ENCODE measurements around the gene TFDP2. TPM values are rescaled to one million over a fixed set of nuclear protein-coding genes. Genes with fewer than 3 reads are reported as not detected.

TFDP2 gene
- total and polyA plus RNA-seq, 2 of the 8 experiments (the other 6 are each of a cell fraction or from before 2014, with no cell fraction given): 41.1 to 119 TPM

DNA sequence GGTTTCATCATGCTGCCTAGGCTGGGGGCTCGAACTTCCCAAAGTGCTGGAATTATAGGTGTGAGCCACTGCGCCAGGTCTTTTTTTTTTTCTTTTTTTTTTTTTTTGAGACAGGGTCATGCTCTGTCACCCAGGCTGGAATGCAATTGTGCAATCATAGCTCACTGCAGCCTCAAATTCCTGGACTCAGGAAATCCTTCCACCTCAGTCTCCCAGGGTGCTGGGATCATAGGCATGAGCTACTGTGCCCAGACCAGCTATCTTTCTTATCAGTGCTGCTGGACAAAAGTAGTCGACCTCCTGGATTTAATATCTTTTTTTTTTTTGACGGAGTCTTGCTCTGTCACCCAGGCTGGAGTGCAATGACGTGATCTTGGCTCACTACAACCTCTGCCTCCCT, 60.8 kb downstream of the TFDP2 start:
- 86% methylated on average over 4 of the region's 5 CpGs; no CpG with 5 or more reads in 1 of the 2 experiments for WGBS, 2 experiments (ENCODE audit: extremely low coverage in 1 of 2, insufficient coverage in 1 of 2, insufficient read length in 1 of 2, insufficient replicate concordance in 2 of 2, low coverage in 1 of 2, low lambda C conversion rate in 2 of 2, missing lambda C conversion rate in 1 of 2)
- Histone ChIP-seq H4K8ac (ENCODE audit: extremely low read depth, insufficient read depth, low read length) (no peak overlapping the region), H2BK120ac (replicated peaks; ENCODE audit: low read depth, low read length) (no peak overlapping the region), H3K4ac (replicated peaks; ENCODE audit: insufficient read length, low read depth, low read length) (no peak overlapping the region), H2BK20ac (ENCODE audit: low read length) (no peak overlapping the region), H3K9me3 (ENCODE audit: insufficient read depth in 2 of 2, low read depth in 1 of 2, low read length in 1 of 2) (no peaks in the 10 kb centered on the region), H3K79me1 (ENCODE audit: low read depth, low read length) (no peaks in the 10 kb centered on the region), H3K4me2 (ENCODE audit: insufficient read depth in 1 of 2, low read depth in 2 of 2, low read length in 2 of 2) (no peak overlapping the region), H2BK15ac (ENCODE audit: low read length) (no peak overlapping the region), H2BK5ac (ENCODE audit: low read depth, low read length) (no peak overlapping the region), H4K5ac (ENCODE audit: insufficient read length, low read depth, low read length) (no peak overlapping the region), H2BK12ac (ENCODE audit: low read depth, low read length) (no peak overlapping the region), H3K18ac (ENCODE audit: extremely low read depth, low read length) (no peak overlapping the region), H3K23ac (ENCODE audit: insufficient read length) (no peak overlapping the region), H3K56ac (replicated peaks; ENCODE audit: insufficient read length, low read depth, low read length) (no peak overlapping the region), H2AFZ (ENCODE audit: low read length) (no peak overlapping the region), H3K23me2 (ENCODE audit: low read depth, low read length) (no peaks in the 10 kb centered on the region), H3K14ac (ENCODE audit: insufficient read length) (no peak overlapping the region), H3K27ac (ENCODE audit: low read depth, low read length) (no peak overlapping the region), H3K27me3 (replicated peaks in 1 of 4; ENCODE audit: control insufficient read depth in 3 of 4, extremely low read depth in 1 of 4, insufficient read depth in 3 of 4, low read length in 3 of 4) (no peaks in the 10 kb centered on the region), H3K4me3 (ENCODE audit: extremely low read depth in 1 of 4, insufficient read depth in 2 of 4, low read depth in 3 of 4, low read length in 4 of 4) (no peak overlapping the region), H3K9ac (replicated peaks in 1 of 4; ENCODE audit: extremely low read depth in 1 of 4, low read depth in 3 of 4, low read length in 3 of 4) (no peak overlapping the region), H2AK5ac (ENCODE audit: low read depth, low read length) (no peak overlapping the region), H3K79me2 (ENCODE audit: control insufficient read depth in 1 of 2, insufficient read depth in 2 of 2, low read length in 2 of 2) (no peaks in the 10 kb centered on the region), H4K91ac (replicated peaks; ENCODE audit: insufficient read length, low read length) (no peak overlapping the region), H4K20me1 (replicated peaks in 1 of 2; ENCODE audit: control insufficient read depth in 1 of 2, insufficient read depth in 2 of 2, low read length in 2 of 2) (no peaks in the 10 kb centered on the region), H3K4me1 (replicated peaks in 1 of 4; ENCODE audit: control insufficient read depth in 3 of 4, insufficient read depth in 4 of 4, low read length in 3 of 4) (no peaks in the 10 kb centered on the region), H3K36me3 (ENCODE audit: control insufficient read depth in 2 of 4, insufficient read depth in 4 of 4, low read length in 3 of 4) (no peaks in the 10 kb centered on the region)
- FAIRE-seq: no peak
- no peak for DNase-seq (ENCODE audit: low read depth in 1 of 2, low spot score in 2 of 2)
- CTCF ChIA-PET (ENCODE audit: partially characterized antibody): interaction anchor here (0.6 to 1.2 kb wide), 6 partner anchors 11 to 528 kb away, joined by 3 to 4 read pairs (median 3); no protein-coding TSS in a partner anchor
- POLR2A ChIA-PET (ENCODE audit: partially characterized antibody): interaction anchor here (1.1 to 1.5 kb wide), 2 partner anchors 21 to 60 kb away, joined by 3 to 5 read pairs; no protein-coding TSS in a partner anchor

All from H1 (cell line).